RWPE2 (cell line): ENCODE measurements around the gene TRAK1.

Experiments
- ATAC-seq: fragments of 200-7000 bp; cut with Tn5 transposase; 3 replicates; pipeline ENCODE4 v1.9.1; 2021; ENCODE audit warnings: low read depth
- DNase-seq: peaks from one replicate; pipeline ENCODE4 v3.0.0-alpha.2; 2020; ENCODE audit warnings: low spot score
- H3K27ac ChIP-seq: fragments of 450-650 bp; 2 replicates; pipeline ENCODE4 v1.5.1; 2017; ENCODE audit warnings: mild to moderate bottlenecking; ENCODE audit not compliant: poor library complexity, severe bottlenecking
- H3K27me3 ChIP-seq: fragments of 250-450 bp; sonication (Bioruptor Pico); 2 replicates; pipeline ENCODE4 v1.5.1; 2021; ENCODE audit warnings: mild to moderate bottlenecking, moderate library complexity; ENCODE audit not compliant: insufficient read depth, poor library complexity, severe bottlenecking
- H3K36me3 ChIP-seq: fragments of 250-450 bp; sonication (Bioruptor Pico); 2 replicates; pipeline ENCODE4 v1.5.1; 2020; ENCODE audit warnings: low read depth, mild to moderate bottlenecking, moderate library complexity
- H3K4me1 ChIP-seq: fragments of 250-450 bp; sonication (Bioruptor Pico); 2 replicates; pipeline ENCODE4 v1.5.1; 2021; ENCODE audit warnings: mild to moderate bottlenecking, moderate library complexity; ENCODE audit not compliant: insufficient read depth, poor library complexity, severe bottlenecking
- H3K4me3 ChIP-seq: fragments of 250-450 bp; sonication (Bioruptor Pico); 2 replicates; pipeline ENCODE4 v1.5.1; 2021; ENCODE audit warnings: mild to moderate bottlenecking, moderate library complexity; ENCODE audit not compliant: severe bottlenecking
- H3K9me3 ChIP-seq: fragments of 250-450 bp; sonication (Bioruptor Pico); 2 replicates; pipeline ENCODE4 v1.5.1; 2021; ENCODE audit warnings: mild to moderate bottlenecking, moderate library complexity; ENCODE audit not compliant: severe bottlenecking
- TF ChIP-seq, protein P1 (sequence below): fragments of 450-650 bp; IDR thresholded peaks from one replicate; pipeline ENCODE4 v1.5.1; 2017; ENCODE audit warnings: mild to moderate bottlenecking, moderate library complexity; ENCODE audit not compliant: poor library complexity, severe bottlenecking

Gene TRAK1

DNA sequence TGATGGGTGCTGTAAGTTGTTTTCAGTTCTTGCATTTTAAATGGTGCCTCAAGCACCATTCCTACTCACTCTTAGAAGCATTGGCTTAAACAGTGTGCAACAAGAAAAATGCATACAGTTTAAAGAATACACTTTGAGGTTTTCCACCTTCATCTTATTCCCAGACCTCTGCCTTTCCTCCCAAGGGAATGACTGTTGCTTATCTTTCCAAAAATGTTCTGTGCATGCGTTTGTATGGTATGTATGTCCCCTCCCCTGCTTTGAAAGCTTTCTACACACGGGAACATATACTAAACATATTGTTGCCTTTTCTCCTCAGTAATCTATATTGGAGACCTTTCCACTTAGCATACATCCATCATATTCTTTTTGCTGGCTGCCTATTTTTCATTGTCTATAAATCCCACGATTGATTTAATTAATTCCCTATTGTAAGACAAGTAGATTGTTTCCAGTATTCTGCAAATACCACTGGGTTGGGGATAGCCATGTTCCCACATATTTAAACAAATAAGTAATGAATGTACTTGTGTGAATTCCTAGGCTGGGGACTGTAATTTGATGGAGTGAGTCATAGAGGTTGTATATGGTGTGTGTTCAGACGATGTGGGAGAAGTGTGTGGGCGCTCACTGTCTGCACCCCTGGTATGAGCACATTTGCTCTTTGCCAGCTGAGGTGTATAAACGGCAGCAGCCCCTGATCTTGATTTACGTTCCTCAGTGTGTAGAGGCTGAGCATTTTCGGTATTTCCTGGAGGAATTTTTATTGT is 5.8 kb downstream of the TRAK1 start:
- Histone ChIP-seq H3K27ac (no peak overlapping the region), H3K9me3 (no peaks in the 10 kb centered on the region), H3K4me1 (peaks cover 20% of the 10 kb centered on the region), H3K27me3 (no peaks in the 10 kb centered on the region), H3K4me3 (no peak overlapping the region), H3K36me3 (no peaks in the 10 kb centered on the region)
- ATAC-seq = peak; percentile 51; the same call in 2 of the 3 replicates
- no peak for DNase-seq
- TF ChIP-seq, protein P1, sequence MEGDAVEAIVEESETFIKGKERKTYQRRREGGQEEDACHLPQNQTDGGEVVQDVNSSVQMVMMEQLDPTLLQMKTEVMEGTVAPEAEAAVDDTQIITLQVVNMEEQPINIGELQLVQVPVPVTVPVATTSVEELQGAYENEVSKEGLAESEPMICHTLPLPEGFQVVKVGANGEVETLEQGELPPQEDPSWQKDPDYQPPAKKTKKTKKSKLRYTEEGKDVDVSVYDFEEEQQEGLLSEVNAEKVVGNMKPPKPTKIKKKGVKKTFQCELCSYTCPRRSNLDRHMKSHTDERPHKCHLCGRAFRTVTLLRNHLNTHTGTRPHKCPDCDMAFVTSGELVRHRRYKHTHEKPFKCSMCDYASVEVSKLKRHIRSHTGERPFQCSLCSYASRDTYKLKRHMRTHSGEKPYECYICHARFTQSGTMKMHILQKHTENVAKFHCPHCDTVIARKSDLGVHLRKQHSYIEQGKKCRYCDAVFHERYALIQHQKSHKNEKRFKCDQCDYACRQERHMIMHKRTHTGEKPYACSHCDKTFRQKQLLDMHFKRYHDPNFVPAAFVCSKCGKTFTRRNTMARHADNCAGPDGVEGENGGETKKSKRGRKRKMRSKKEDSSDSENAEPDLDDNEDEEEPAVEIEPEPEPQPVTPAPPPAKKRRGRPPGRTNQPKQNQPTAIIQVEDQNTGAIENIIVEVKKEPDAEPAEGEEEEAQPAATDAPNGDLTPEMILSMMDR = no peak

DNA sequence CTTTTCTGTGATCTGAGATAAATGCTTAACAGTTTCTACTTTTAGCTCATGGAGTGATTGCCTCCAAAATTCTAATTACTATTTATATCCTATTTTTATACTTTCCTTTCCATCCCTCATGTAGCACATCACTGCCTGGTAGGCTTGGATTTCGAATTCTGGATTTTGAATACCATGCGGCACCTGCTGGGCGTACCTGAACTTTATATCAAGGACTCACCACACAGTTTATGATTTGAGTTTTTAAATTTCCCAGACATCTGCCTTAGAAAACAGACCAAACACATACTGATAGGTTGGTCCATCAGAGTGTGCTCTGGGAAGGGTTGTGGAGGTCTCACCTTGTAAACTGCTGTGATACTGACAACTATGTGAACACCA is 6.4 kb downstream of the TRAK1 start:
- Histone ChIP-seq H3K36me3 (no peaks in the 10 kb centered on the region), H3K4me1 (peaks cover 23% of the 10 kb centered on the region), H3K27ac (no peak overlapping the region), H3K4me3 (no peak overlapping the region), H3K9me3 (no peaks in the 10 kb centered on the region), H3K27me3 (no peaks in the 10 kb centered on the region)
- DNase-seq = no peak
- no peak for ATAC-seq
- TF ChIP-seq, protein P1 = peak; percentile 13

DNA sequence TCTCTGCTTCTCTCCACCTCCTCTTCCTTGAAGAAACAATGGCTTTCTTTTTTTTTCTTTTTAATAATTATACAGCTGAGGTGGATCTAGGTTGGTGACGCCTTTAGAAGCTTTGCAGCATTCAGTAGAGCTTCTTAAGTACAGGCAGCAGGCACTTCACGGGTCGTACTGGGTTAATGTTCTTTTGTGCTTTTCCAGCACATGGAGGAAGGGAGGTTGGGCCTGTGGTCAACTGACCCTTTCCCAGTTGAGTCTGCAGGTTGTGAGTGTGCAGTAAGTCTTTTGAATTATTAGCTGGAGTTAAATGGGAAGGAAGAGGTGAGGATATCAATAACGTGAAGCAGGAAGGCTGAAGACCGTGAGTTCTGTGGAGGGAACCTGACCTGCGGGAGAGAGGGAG is 7.0 kb downstream of the TRAK1 start:
- H3K4me1 ChIP-seq = peaks cover 25% of the 10 kb centered on the region
- no peaks in the 10 kb centered on the region for H3K27me3 ChIP-seq
- no peaks in the 10 kb centered on the region for H3K36me3 ChIP-seq
- TF ChIP-seq, protein P1 = no peak
- no peak overlapping the region for H3K4me3 ChIP-seq
- no peak for ATAC-seq
- no peak for DNase-seq
- H3K27ac ChIP-seq = no peak overlapping the region
- H3K9me3 ChIP-seq = no peaks in the 10 kb centered on the region

DNA sequence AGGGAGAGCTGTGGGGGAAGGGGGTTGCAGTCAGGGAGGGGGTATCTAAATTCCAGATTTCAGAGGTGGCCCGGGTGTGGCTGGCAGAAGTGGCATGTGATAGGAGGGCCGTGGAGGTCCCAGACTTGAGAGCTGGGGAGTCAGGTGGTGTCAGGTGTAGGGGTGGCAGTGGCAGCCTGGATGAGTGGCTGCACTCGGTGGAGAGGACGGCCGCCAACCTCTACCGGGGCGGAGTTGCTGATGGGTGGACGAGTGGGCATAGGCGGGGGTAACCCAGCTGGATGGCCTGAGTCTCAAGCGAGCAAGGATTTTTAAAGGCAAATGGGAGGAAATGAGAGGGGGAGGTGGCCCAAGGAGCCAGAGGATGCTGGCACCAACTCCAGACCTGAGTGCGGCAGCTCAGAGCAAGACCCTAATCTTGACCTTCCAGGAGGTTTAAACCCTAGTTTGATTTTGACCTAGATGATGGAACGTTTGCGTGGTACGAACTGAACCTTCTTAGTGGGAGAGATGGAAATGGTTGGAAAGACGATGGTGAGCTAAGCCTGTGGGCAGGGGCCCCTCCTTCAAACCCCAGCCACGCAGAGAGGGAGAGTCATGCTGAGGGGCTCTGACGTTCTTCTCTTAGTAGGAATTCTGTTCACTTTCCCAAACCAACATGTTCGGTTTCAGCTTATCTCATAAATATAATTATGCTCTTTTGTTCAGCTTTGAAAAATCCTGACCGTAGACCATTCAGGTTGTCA is 8.0 kb downstream of the TRAK1 start:
- Histone ChIP-seq H3K4me3 (no peak overlapping the region), H3K27ac (no peak overlapping the region), H3K4me1 (peaks cover 25% of the 10 kb centered on the region), H3K9me3 (no peaks in the 10 kb centered on the region), H3K27me3 (no peaks in the 10 kb centered on the region), H3K36me3 (0 out of 2 replicates have a peak, but pooled peaks cover 7% of the 10 kb centered on the region)
- no peak for DNase-seq
- no peak for ATAC-seq
- TF ChIP-seq, protein P1 = no peak

DNA sequence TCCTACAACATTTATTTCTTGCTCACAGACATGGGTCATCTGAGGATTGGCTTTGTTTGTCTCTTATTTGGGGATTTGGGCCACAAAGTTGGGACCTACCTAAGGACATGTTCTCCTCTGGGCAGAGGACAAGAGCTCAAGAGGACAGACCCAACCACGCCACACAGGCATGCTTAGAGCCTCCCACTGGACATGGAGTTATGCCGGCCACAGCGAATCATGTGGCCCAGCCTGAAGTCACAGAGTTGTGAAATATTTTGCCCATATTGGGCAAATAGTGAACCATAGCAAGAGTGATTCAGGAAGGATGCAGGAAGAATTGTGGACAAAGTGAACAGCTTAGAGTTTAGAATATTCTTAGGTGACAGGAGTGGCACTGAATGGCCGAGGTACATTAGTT is 9.9 kb downstream of the TRAK1 start:
- Histone ChIP-seq H3K4me3 (no peak overlapping the region), H3K36me3 (0 out of 2 replicates have a peak, but pooled peaks cover 7% of the 10 kb centered on the region), H3K27ac (peak overlapping the region; percentile 26), H3K27me3 (no peaks in the 10 kb centered on the region), H3K9me3 (no peaks in the 10 kb centered on the region), H3K4me1 (peaks cover 25% of the 10 kb centered on the region)
- TF ChIP-seq, protein P1 = no peak
- ATAC-seq (peak; percentile 47), DNase-seq (no peak)
